Measurements from ENCODE around the gene SLC66A3.

SLC66A3 gene

DNA sequence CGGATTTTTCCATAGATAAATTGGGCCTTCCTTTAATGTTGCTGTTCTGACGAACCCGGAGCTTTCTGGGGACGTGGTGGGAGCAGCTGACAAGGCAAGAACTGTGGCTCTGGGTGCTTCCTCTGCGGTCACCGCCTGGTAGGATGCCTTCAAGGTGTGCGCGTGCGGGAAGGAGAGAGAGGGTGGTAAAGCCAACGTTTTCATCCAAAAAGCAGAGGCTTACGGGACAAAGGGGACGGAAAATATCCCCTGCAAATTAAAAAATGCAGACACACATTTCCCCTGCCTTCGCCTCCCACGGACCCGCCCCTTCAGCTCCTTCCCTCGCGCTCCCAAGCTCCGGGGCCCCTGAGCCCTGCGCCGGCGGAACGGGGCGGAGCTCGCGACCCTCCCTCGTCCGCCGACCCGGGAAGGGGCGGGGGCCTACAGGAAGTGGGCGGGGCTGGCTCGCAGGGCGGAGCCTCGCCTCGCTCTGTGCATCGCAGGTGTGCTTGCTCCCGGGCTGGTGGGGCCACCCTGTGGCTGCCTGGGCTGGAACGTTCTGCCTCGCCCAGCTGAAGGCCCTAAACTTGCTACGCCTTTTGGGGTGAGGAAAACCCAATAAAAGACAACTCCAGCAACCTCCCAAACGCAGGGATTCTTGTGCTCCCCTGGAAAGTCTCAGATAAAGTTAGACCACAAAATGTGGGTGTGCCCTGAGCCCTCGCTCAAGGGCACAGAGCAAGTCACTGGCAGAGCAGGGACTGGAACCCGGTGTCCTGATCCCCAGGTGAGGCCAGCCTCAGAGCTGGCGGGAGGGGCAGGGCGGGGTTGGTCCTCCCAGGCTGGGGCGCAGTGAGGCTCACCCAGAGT is 25.4 kb upstream of the SLC66A3 start:
- FAIRE-seq, result no peak
- no peak for TF ChIP-seq POLR2A (IDR thresholded peaks at IDR 0.05; ENCODE audit: low read depth, low read length)
- DNase-seq (ENCODE audit: insufficient read length, low spot score), result no peak

- FAIRE-seq (no peak), DNase-seq (ENCODE audit: insufficient read length, low spot score) (no peak)
- no peak for TF ChIP-seq POLR2A (IDR thresholded peaks at IDR 0.05; ENCODE audit: low read depth, low read length)
These were observed 23.9 kb upstream of the SLC66A3 start for GRCh38 chr2:11131166-11131920.

DNA sequence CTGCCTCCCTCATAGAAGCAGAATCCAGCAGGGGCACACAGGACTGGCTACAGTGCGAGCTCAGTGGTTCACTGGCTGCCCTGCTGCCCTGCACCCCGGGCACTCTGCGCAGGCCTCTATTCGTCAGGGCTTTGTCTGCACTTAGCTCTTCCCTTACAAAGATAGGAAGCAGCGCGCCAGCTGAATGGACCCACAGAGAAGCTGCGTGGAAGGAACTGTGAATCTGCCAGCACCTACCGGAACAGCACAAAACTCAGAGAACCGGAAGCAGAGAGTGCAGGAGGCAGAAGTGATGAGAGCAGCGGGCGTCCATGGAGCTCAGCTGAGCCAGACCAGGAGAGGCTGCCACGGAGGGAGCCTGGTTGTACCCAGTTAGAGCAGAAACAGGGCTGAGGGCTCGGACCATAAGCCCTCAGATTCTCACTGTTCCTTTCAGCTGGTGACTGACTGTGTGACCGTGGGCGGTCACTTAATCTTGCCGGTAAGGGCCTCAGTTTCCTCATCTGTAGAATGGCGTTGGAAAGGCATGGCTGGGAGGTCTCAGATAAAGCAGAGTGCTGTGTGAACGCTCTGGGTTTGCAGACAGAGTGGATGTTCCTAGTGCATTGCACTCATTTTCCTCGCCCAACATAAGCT is 23.1 kb upstream of the SLC66A3 start:
- no peak for TF ChIP-seq POLR2A (IDR thresholded peaks at IDR 0.05; ENCODE audit: low read depth, low read length)
- DNase-seq (ENCODE audit: insufficient read length, low spot score) (no peak), FAIRE-seq (no peak)

DNA sequence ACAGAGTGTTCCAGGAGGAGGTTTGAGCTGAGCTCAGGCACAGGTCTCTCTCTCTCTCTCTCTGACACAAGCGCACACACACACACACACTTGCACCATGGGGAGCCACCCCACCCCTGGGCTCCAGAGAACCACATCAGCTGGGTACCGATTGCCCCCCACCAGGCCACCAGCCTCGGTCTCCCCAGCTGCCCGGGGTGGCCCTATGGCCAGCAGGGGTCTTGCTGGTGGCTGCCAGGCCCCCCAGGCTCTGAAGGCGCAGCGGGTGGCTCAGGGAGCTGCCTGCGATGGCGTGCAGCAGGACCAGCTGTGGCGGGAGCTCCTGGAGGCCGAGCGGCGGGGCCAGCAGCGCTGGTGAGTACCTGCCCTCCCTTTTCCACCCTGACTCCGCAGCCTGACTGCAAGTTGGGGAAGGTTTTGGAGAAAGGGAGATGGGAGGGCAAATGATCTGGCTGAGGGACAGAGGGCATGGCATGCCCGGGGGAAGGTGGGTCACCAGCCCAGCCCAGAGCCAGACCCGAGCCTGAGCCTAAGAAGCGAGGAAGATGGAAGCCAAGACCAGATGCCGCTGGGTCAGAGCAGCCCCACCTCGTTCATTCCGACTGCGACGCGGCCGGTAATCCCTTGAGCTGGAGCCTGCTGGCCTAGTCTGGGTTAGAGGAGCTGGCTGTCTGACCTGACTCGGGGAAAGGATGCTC is 21.9 kb upstream of the SLC66A3 start:
- DNase-seq (ENCODE audit: insufficient read length, low spot score), result no peak
- TF ChIP-seq POLR2A (IDR thresholded peaks at IDR 0.05; ENCODE audit: low read depth, low read length), result no peak
- no peak for FAIRE-seq

- no peak for TF ChIP-seq POLR2A (IDR thresholded peaks at IDR 0.05; ENCODE audit: low read depth, low read length)
- FAIRE-seq (no peak), DNase-seq (ENCODE audit: insufficient read length, low spot score) (no peak)
These were observed 21.3 kb upstream of the SLC66A3 start for GRCh38 chr2:11133936-11134320.

GRCh38 chr2:11134349-11134748 is 20.9 kb upstream of the SLC66A3 start:
- TF ChIP-seq POLR2A (IDR thresholded peaks at IDR 0.05; ENCODE audit: low read depth, low read length), result no peak
- FAIRE-seq, result no peak
- no peak for DNase-seq (ENCODE audit: insufficient read length, low spot score)

- FAIRE-seq, result no peak
- TF ChIP-seq POLR2A (IDR thresholded peaks at IDR 0.05; ENCODE audit: low read depth, low read length), result no peak
- DNase-seq (ENCODE audit: insufficient read length, low spot score), result no peak
These were observed 14.8 kb upstream of the SLC66A3 start for GRCh38 chr2:11140492-11140891.

DNA sequence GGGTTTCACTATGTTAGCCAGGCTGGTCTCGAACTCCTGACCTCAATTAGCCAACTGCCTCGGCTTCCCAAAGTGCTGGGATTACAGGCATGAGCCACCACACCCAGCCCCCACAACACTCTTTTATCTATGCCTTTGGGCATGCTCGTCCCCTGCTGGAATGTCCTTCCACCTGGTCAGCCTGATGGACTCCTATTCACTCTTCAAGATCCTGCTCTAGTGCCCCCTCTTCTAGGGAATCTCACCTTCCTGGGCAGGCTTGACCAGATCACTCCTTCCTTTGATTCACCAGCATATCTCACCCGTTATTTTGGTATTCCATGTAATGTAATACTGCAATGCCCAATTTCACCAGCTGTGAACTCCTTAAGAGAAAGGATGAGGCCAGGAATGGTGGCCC is 13.9 kb upstream of the SLC66A3 start:
- no peak for TF ChIP-seq POLR2A (IDR thresholded peaks at IDR 0.05; ENCODE audit: low read depth, low read length)
- FAIRE-seq (no peak), DNase-seq (ENCODE audit: insufficient read length, low spot score) (no peak)

DNA sequence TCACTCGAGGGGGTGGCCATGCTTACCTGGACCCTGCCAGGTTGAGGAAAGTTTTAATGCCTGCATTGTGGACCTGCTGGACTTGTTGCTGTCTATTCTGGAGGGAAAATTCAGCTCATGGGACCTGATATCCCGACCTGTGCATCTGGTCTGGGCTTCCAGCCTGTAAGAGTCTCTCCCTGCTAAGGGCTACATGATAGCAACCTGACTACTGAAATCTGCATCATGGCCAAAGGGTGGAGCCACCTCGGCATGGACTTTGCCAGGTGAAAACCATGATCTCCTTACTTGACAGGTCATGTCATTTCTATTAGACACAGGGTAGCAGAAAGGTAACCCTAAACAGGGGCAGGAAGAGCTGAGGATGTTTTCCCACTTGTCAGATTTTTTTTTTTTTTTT is 12.9 kb upstream of the SLC66A3 start:
- TF ChIP-seq POLR2A (IDR thresholded peaks at IDR 0.05; ENCODE audit: low read depth, low read length), result no peak
- FAIRE-seq, result no peak
- no peak for DNase-seq (ENCODE audit: insufficient read length, low spot score)

DNA sequence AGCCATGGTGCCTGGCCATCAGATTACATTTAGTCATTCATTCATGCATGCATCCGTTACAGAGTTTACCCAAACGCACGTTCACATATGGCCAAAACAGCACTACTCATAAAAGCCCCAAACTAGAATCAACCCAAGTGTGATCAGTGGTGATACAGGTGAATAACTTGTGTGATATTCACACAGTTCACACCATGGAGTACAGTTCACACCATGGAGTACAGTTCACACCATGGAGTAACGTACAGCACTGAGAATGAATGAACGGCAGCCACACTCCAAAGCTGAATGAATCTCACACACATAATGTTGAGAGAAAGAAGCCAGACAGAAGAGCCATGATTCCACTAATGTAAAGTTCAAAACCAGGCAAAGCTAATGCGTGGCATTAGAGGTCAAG is 12.3 kb upstream of the SLC66A3 start:
- no peak for TF ChIP-seq POLR2A (IDR thresholded peaks at IDR 0.05; ENCODE audit: low read depth, low read length)
- no peak for FAIRE-seq

GRCh38 chr2:11144077-11144737 is 11.1 kb upstream of the SLC66A3 start:
- no peak for TF ChIP-seq POLR2A (IDR thresholded peaks at IDR 0.05; ENCODE audit: low read depth, low read length)
- DNase-seq (ENCODE audit: insufficient read length, low spot score) (no peak), FAIRE-seq (no peak)

More for the DNA sequence above, 12.3 kb upstream of the SLC66A3 start:
- DNase-seq (ENCODE audit: insufficient read length, low spot score), result no peak

DNA sequence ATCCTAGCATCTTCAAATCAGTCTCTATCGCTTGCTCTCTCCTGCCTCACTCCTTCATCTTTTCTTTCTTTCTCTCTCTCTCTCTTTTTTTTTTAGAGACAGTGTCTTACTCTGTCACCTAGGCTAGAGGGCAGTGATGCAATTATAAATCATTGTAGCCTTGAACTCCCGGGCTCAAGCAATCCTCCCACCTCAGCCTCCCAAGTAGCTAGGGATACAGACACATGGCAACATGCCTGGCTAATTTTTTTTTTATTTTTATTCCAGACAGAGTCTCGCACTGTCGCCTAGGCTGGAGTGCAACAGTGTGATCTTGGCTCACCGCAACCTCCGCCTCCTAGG is 10.6 kb upstream of the SLC66A3 start:
- no peak for FAIRE-seq
- DNase-seq (ENCODE audit: insufficient read length, low spot score), result no peak
- no peak for TF ChIP-seq POLR2A (IDR thresholded peaks at IDR 0.05; ENCODE audit: low read depth, low read length)

DNA sequence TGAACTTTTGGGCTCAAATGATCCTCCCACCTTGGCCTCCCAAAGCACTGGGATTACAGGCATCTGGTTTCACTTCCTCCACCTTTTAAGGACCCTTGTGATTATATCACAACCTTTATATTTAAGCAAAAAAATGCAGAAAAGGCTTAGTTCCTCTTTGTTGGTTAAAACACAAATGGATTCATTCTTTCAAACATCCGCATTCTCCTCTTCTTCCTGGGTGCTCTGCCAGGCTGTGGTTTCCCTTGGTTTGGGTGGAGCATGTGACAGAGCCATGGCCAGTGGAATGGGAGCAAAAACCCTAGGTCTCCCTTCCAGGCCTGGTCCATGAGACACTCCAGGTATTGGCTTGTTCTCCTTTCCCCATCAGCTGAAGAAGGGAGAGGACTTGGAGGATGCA is 9.9 kb upstream of the SLC66A3 start:
- no peak for TF ChIP-seq POLR2A (IDR thresholded peaks at IDR 0.05; ENCODE audit: low read depth, low read length)
- FAIRE-seq (no peak), DNase-seq (ENCODE audit: insufficient read length, low spot score) (no peak)
